ENCODE data around the gene IGSF21.

GRCh38 chr1:18358600-18358999 lies 251.0 kb downstream of the IGSF21 start:
- no peak for TF ChIP-seq CTCF (IDR thresholded peaks at IDR 0.05)
- TF ChIP-seq EP300 (IDR thresholded peaks at IDR 0.05) = no peak

Measured in gastroesophageal sphincter (tissue), 3 donors.